ENCODE data around the gene A4GALT.

- TF ChIP-seq CTCF (IDR thresholded peaks at IDR 0.05; ENCODE audit: insufficient read depth, low read length, poor library complexity, severe bottlenecking), result no peak
- no peak for TF ChIP-seq EZH2phosphoT487 (conservative IDR thresholded peaks at IDR 0.05; ENCODE audit: low read length)
Measured at GRCh38 chr22:42696331-42696967, 24.2 kb downstream of the A4GALT start.
